Neuron (in vitro differentiated cells): ENCODE results near the gene PHLDB2.

Source experiments
- H2AFZ ChIP-seq: one replicate; pipeline ENCODE4 v1.6.1; 2013; ENCODE audit warnings: low read depth, mild to moderate bottlenecking, inconsistent platforms, low read length, moderate library complexity
- H3K27me3 ChIP-seq: one replicate; pipeline ENCODE4 v1.6.1; 2013; ENCODE audit warnings: low read length; ENCODE audit not compliant: insufficient read depth
- H3K36me3 ChIP-seq: one replicate; pipeline ENCODE4 v1.6.1; 2013; ENCODE audit warnings: low read length; ENCODE audit not compliant: insufficient read depth
- H3K4me1 ChIP-seq: one replicate; pipeline ENCODE4 v1.6.1; 2013; ENCODE audit warnings: low read length; ENCODE audit not compliant: insufficient read depth
- H3K4me3 ChIP-seq: 2 replicates; pipeline ENCODE4 v1.5.1; 2013; ENCODE audit warnings: mild to moderate bottlenecking, low read length, moderate library complexity
- H3K9me3 ChIP-seq: one replicate; pipeline ENCODE4 v1.6.1; 2013; ENCODE audit warnings: low read length

PHLDB2 gene

DNA sequence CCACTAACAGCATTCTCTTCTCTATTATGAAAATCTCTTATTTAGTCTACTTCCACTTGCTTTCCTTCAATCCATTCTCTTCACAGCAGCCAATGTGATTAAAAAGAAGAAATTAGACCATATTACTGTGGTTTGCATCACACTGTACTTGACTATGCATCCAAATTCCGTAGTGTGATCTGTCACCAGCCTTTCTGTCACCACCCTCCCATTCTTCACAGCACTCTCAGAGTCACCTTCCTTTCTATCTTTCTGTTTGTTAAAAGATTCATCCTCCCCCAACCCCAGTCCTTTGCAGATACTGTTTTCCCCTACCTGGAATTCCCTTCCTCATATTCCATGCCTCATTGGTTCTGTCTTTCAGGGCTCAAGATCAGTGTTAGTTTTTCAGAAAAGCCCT, 64.7 kb downstream of the PHLDB2 start:
- Histone ChIP-seq H3K36me3 (peaks cover 8% of the 10 kb centered on the region), H3K27me3 (no peaks in the 10 kb centered on the region), H2AFZ (no peak overlapping the region), H3K4me1 (no peaks in the 10 kb centered on the region), H3K4me3 (no peak overlapping the region), H3K9me3 (no peaks in the 10 kb centered on the region)

DNA sequence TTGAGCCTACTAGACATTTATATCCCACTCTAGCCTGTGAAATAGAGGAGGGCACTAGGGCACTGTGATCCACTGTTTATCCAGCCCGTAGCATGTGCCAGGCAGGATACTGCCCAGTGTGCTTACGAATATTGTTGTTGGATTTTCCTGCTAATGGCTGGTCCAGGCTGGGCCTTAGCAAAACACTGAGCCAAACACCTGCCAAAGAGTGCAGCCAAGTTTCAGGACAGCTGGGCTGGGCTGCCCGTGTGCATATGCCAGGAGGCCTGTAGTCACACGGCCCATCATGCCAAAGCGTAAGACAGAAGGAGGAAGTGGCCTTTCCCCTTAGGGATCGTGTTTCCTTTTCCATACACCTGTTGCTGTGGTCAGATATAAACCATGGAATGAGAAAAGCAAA, 65.2 kb downstream of the PHLDB2 start:
- H3K4me1 ChIP-seq, result no peaks in the 10 kb centered on the region
- H3K9me3 ChIP-seq, result no peaks in the 10 kb centered on the region
- H3K27me3 ChIP-seq, result no peaks in the 10 kb centered on the region
- no peak overlapping the region for H2AFZ ChIP-seq
- no peak overlapping the region for H3K4me3 ChIP-seq
- peaks cover 8% of the 10 kb centered on the region for H3K36me3 ChIP-seq

DNA sequence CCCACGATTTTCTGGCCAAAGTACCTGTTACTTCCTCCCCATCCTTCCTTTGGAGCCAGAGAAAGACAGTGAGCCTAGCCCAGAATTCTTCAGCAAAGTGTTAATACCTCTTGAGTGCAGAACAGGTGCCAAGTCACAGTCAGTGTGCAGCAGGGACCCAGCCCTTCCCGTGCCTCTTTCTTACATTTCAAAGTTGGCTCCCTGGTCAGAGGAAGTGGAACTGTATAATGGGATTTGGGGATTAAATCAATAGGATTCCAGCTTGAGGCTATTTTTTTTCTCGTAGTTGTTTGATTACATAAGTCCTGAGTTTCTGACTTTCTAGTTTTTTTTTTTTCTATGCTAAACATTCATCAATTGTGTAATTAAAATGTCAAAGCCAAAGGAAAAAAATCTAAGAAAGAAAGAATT, 67.2 kb downstream of the PHLDB2 start:
- peaks cover 4% of the 10 kb centered on the region for H3K36me3 ChIP-seq
- no peaks in the 10 kb centered on the region for H3K4me1 ChIP-seq
- no peak overlapping the region for H3K4me3 ChIP-seq
- H3K9me3 ChIP-seq, result no peaks in the 10 kb centered on the region
- no peak overlapping the region for H2AFZ ChIP-seq
- no peaks in the 10 kb centered on the region for H3K27me3 ChIP-seq

DNA sequence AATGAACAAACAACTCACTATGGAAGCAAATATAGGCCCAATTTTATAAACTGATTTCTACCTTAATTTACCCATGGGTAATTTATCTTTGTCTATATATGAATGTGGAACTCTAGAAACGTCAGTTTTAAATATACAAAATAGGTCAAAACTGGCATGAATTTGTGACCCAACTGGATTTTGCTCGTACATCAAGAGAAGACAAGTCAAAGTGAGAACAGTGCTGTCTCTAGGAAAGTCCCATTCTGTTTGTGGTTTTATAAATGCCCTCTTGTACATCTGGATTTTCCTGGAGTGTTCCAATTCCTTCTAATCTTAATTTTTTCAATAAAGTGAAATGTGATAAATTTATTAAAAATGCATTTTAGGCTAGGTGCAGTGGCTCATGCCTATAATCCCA, 69.5 kb downstream of the PHLDB2 start:
- Histone ChIP-seq H3K9me3 (no peaks in the 10 kb centered on the region), H2AFZ (no peak overlapping the region), H3K36me3 (peaks cover 2% of the 10 kb centered on the region), H3K4me3 (no peak overlapping the region), H3K27me3 (no peaks in the 10 kb centered on the region), H3K4me1 (no peaks in the 10 kb centered on the region)

DNA sequence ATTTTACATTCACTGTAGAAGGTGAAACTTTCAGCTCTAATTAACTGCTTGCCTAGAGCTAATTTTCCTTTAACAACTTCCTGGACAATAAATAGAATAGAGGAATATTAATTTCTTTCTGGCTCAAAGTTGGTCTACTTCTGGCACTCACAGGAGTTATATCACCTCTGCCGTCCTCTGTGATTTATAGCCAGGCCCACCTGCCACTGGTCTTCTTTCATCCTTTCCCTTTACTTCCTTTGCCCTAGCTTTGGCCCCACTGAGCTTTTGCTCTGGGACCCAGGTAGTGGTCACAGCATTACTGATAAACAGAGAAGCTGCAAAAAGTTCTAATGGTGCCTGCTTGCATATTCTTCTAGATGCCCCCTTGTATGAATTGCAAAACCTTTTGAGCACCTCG, 70.4 kb downstream of the PHLDB2 start:
- Histone ChIP-seq H3K9me3 (no peaks in the 10 kb centered on the region), H3K4me1 (no peaks in the 10 kb centered on the region), H3K27me3 (no peaks in the 10 kb centered on the region), H3K36me3 (peaks cover 2% of the 10 kb centered on the region), H2AFZ (no peak overlapping the region), H3K4me3 (no peak overlapping the region)

DNA sequence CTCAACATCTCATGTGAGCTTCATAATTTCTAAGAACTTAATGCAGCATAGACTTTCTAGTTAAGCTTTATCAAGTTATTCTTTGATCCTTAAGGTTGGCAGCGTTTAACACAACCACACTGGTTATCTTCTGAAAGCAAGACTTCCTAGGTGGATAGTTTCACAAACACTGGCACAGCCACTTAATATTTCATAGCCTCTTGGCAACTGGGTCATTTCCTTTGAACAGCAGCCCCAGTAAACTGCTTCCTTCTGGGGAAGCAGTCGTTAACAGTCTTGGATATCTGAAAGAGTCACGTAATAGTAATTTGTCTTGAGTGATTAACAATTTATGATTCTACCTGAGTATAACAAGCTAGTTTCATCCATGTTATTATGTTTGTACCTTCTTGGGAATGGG, 73.9 kb downstream of the PHLDB2 start:
- Histone ChIP-seq H2AFZ (no peak overlapping the region), H3K4me1 (no peaks in the 10 kb centered on the region), H3K27me3 (no peaks in the 10 kb centered on the region), H3K4me3 (no peak overlapping the region), H3K9me3 (no peaks in the 10 kb centered on the region), H3K36me3 (peaks cover 2% of the 10 kb centered on the region)

DNA sequence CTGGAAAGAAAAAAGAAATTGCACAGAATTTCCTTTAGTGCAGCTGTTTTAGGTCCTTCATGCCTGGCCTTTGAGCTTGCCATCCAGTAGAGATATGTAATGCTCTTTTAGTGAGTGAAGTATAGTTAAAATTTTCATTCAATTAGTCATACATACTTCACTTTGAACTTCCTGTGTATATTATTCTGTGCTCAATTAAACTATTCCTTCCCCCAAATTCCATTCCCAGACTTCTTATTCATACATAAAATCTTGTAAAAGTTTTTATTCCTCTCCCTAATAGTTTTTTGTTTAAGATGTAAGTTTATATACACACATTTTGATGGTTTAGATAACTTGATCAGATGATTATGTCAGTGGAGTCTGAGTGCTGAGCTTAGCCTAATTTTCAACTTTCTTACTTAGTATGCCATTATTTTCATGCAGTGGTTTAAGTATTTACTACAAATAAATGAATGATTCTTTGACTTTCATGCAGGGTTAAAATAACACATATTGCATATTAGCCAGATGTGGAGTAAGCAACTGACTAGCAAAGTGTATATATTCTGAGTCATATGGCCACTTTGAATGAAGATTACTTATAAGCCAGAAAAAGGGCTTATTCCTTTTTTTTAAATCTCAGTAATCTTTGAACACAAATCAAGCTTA, 77.3 kb downstream of the PHLDB2 start:
- no peak overlapping the region for H3K4me3 ChIP-seq
- H3K36me3 ChIP-seq, result peaks cover 3% of the 10 kb centered on the region
- no peak overlapping the region for H2AFZ ChIP-seq
- no peaks in the 10 kb centered on the region for H3K4me1 ChIP-seq
- H3K27me3 ChIP-seq, result no peaks in the 10 kb centered on the region
- no peaks in the 10 kb centered on the region for H3K9me3 ChIP-seq

DNA sequence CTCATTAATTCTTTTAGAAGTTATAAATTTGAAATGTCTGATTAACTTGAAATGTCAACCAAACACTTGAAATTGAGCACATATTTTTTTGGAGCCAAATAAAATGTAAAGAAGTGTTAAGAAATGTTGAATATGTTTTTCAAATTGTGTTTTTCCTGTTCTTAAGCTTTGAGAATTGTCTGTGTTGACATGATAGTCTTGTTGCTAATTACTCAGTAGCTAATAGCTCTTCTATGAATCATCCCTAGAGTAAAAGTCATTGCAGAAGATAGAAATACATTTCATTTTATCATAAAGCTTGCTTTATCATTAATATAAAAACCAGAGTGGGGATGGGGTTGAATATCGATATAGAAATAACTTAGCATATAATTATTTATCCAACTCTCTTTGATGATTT, 77.9 kb downstream of the PHLDB2 start:
- H3K9me3 ChIP-seq, result no peaks in the 10 kb centered on the region
- H3K4me1 ChIP-seq, result no peaks in the 10 kb centered on the region
- peaks cover 4% of the 10 kb centered on the region for H3K36me3 ChIP-seq
- H3K27me3 ChIP-seq, result no peaks in the 10 kb centered on the region
- no peak overlapping the region for H2AFZ ChIP-seq
- H3K4me3 ChIP-seq, result no peak overlapping the region

DNA sequence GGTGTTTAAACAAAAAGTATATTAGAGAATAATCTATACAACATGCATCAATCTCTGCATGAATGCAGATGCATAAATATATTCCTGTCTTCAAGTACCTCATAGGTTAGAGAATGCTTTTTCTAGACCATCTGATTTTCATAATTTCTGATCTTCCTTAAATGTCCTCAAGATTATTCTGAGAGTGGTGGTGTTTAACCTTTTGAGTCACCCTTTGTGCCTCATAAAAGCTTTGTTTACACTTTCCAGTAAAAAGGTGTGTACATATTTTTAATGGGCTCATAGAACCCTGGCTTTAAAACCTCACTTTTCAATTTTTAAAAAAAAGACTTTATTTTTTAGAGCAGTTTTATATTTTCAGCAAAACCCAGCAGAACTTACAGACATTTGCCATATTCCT, 78.8 kb downstream of the PHLDB2 start:
- H3K4me3 ChIP-seq, result no peak overlapping the region
- H3K9me3 ChIP-seq, result no peaks in the 10 kb centered on the region
- no peaks in the 10 kb centered on the region for H3K4me1 ChIP-seq
- no peaks in the 10 kb centered on the region for H3K27me3 ChIP-seq
- no peak overlapping the region for H2AFZ ChIP-seq
- H3K36me3 ChIP-seq, result peaks cover 2% of the 10 kb centered on the region

DNA sequence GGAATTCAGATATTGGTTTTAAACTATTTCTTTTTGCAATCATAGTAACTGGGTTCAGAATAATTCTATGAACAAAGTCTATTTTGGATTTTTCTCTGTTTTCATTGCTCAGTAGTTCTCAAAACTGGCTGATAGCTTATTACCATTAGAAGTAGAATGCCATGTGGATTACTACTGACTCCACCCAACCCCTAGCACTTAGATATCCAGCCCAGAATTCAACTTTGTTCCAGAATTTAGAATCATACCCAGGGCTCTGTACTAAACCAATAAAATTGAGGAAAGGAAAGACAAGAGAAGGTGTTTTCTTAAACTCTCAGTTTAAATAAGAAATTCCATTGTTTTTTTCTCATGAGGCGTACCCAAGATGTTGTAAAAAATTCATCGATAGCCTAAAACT, 80.8 kb downstream of the PHLDB2 start:
- Histone ChIP-seq H3K27me3 (no peaks in the 10 kb centered on the region), H3K9me3 (no peaks in the 10 kb centered on the region), H3K4me3 (no peak overlapping the region), H2AFZ (no peak overlapping the region), H3K4me1 (no peaks in the 10 kb centered on the region), H3K36me3 (peaks cover 2% of the 10 kb centered on the region)

DNA sequence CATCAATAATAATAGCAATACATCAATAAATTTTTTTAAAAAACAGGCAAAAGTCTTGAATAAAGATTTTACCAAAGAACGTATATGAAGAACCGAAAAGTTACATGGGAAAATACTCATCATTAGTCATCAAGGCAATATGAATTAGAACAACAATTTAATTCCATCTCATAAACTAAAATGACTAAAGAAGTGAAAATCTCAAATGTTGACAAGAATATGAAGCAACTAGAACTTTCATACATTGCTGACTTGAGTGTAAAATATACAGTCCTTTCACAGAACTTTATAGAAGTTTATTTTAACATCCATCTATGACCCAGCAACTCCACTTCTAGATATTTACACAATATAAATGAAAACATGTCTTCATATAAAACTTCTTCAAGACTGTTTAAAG, 84.5 kb downstream of the PHLDB2 start:
- Histone ChIP-seq H3K4me3 (no peak overlapping the region), H2AFZ (no peak overlapping the region), H3K27me3 (no peaks in the 10 kb centered on the region), H3K36me3 (peaks cover 2% of the 10 kb centered on the region), H3K4me1 (peaks cover 9% of the 10 kb centered on the region), H3K9me3 (no peaks in the 10 kb centered on the region)

DNA sequence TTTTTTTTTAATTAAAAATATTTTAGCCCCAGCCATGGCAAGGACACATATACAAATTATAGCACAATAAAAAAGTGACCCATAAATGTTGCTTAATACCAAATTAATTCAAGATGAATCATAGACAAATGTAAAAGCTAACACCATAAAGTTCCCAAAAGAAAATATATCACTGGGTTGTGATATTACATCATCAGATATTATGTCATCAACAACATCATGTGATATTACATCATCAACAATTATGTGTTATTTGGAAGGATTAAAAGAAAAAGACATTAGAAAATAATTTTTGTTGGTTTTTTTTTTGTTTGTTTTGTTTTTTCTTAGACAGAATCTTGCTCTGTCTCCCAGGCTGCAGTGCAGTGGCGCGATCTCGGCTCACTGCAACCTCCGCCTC, 85.3 kb downstream of the PHLDB2 start:
- Histone ChIP-seq H3K9me3 (no peaks in the 10 kb centered on the region), H3K36me3 (peaks cover 2% of the 10 kb centered on the region), H3K27me3 (no peaks in the 10 kb centered on the region), H3K4me3 (no peak overlapping the region), H2AFZ (no peak overlapping the region), H3K4me1 (peaks cover 9% of the 10 kb centered on the region)

DNA sequence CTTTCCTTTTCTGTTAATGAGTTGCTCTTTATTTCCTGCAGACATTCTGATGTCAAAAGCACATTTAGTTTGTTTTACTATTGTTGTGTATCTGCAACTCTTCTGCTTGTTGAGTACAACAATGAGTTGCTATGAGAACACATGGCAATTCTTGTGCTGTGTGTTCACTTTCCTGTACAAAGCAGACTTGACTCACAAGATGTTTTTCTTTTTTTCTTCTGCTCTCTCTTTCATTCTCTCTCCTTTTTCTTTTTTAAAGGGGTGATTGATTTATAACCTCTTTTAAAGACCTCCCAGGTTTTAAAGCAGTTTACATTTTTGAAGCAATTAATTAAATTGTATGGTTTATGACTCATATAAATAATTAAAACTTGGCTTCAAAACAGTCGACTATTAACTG, 88.2 kb downstream of the PHLDB2 start:
- H3K27me3 ChIP-seq, result no peaks in the 10 kb centered on the region
- H3K4me1 ChIP-seq, result peaks cover 9% of the 10 kb centered on the region
- no peaks in the 10 kb centered on the region for H3K36me3 ChIP-seq
- no peak overlapping the region for H3K4me3 ChIP-seq
- H2AFZ ChIP-seq, result no peak overlapping the region
- no peaks in the 10 kb centered on the region for H3K9me3 ChIP-seq

DNA sequence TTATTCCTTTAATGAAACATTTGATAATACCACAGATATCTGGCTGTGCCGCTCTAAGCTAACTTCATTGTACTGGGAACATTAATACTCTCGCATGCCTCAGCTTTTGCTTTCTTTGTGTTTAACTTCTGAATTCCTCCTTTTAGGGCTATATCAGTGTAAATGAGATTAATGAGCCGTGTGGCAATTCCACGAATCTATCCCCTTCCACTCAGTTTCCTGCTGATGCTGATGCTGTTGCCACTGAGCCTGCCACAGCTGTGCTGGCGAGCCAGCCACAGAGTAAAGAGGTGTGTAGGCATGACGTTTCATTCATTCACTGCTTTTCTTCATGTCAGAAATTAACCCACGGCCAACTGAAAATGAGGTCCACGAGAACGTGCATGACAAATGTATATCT, 89.7 kb downstream of the PHLDB2 start:
- H3K4me1 ChIP-seq, result peaks cover 9% of the 10 kb centered on the region
- H3K4me3 ChIP-seq, result no peak overlapping the region
- H3K27me3 ChIP-seq, result no peaks in the 10 kb centered on the region
- no peaks in the 10 kb centered on the region for H3K9me3 ChIP-seq
- H3K36me3 ChIP-seq, result no peaks in the 10 kb centered on the region
- no peak overlapping the region for H2AFZ ChIP-seq
